ENCODE results near the gene MEAF6.

The MEAF6 gene

DNA sequence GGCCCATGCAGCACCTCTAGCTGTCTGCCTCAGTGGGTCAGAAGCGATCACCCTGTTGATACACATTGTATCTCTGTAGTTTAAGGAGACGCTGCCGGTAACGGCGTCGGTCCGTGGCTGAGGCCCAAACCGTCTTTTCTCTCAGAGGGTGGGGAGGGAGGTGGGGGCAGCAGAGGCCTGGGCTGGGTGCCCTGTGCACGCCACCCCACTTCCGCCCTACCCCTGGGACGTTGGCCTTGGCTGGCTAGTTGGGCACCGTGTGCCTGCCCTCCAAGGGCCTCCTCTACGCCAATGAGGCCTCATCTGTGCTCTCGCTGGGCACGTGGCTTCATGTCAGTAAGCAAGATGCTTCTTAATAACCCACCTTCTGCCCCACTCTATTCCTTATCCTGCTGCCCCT, 30.8 kb downstream of the MEAF6 start:
- no peak for DNase-seq

DNA sequence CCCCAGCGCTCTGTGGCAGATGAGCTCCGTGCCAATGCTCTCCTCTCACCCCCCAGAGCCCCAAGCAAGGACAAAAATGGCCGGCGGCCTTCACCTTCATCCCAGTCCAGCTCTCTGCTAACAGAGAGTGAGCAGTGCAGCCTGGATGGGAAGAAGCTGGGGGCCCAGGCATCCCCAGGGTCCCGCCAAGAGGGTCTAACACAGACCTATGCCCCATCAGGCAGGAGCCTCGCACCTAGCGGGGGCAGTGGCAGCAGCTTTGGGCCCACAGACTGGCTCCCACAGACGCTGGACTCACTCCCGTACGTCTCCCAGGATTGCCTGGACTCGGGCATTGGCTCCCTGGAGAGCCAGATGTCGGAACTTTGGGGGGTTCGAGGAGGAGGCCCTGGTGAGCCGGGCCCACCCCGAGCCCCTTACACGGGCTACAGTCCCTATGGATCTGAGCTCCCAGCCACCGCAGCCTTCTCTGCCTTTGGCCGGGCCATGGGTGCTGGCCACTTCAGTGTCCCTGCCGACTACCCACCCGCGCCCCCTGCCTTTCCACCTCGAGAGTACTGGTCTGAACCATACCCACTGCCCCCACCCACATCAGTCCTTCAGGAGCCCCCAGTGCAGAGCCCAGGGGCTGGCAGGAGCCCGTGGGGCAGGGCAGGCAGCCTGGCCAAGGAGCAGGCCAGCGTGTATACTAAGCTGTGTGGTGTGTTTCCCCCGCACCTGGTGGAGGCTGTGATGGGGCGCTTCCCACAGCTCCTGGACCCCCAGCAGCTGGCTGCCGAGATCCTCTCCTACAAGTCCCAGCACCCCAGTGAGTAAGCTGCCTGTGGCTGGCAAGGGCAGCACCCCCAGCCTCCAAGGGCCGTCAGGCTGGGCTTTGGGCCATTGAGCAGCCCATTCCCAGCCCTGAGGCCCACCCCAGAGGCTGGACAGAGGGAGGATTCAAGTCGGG, 31.5 kb downstream of the MEAF6 start:
- no peak for DNase-seq

DNA sequence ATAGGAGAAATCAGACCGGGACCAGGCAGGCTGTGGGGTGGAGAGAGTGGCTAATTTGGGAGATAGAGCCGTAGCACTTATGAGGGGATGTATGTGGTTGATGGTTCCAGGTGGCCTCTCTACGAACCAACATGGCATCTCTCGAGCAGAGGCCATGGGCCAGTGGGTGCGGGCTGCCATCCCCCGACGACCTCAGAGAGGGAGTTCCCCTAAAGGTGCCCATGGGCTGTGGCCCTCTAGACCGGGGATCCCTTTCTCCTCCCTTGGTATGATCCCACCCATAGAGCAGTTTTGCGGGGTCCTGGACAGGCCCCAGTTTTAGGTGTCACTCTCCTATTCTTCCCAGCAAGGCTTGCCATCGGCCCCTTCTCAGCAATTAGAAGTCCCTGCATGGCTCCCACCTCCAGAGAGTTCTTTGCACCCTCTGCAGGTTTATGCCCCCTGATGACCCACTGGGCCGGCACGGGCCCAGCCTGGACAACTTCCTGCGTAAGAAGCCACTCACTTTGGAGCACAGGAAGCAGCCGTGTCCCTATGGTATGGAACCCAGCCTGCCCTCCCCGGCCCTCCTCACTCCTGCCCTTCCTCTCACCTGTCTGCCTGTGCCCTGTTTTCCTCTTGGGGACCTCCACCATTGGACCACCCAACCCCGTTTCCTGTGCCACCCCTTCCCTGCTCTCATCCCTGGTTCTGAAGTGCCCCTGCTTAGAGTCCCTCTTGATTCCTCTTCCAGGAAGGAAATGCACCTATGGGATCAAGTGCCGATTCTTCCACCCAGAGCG, 32.4 kb downstream of the MEAF6 start:
- no peak for DNase-seq

DNA sequence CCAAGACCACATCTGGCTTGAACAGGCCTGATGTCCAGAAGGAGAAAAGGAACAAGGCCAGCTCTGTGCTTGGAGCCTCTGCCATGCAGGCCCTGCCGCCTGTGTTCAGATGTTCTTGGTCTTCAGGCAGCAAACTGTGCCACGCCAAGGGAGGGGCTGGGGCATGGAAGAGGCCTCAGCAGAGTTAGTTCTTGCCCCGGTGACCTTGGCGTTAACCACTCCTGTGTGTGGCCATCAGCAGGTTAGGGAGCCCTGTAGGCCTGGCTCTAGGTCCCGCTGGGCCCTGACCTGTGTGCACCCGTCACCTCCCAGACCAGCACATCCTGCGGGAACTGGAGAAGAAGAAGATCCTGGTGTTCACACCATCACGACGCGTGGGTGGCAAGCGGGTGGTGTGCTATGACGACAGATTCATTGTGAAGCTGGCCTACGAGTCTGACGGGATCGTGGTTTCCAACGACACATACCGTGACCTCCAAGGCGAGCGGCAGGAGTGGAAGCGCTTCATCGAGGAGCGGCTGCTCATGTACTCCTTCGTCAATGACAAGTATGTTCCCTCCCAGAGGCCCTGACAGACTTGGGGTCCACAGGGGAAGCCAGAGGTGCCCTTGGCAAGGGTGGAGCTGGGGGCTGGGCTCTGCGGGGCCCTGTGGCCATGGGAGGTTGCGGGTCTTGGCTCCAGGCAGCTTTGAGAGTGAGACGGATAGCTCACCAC, 33.1 kb downstream of the MEAF6 start:
- no peak for DNase-seq

DNA sequence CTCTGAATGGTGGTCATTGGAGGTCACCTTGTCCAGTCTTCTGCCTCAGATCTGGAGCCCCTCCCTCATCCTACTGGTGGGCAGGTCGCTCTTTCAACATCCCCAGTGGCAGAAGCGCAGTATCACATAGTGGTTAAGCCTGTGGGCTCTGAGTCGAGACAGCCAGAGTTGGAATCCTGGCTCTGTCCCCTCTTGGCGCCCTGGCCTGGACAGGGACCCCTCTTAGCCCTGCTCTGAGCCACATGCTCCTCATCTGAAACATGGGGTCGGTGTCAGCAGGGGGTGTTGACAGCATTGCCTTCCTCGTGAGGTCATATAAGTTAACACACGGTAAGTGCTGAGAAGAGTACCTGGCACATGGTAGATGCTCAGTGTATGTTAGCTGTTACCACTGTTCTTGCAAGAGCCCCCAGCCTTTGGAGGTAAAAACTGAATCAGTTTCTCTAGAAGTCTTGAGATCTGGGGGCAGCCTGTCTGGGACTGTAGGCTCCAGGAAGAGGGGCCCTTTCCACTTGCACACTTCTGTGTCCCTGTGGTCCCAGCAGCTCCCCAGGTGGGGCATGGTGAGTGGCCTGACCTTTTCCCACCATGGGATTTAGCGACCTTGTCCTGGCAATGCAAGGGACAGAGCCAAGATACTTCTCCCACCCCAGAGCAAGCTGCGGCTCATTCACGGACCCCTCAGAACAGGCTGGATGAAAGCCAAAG, 33.8 kb downstream of the MEAF6 start:
- no peak for DNase-seq

DNA sequence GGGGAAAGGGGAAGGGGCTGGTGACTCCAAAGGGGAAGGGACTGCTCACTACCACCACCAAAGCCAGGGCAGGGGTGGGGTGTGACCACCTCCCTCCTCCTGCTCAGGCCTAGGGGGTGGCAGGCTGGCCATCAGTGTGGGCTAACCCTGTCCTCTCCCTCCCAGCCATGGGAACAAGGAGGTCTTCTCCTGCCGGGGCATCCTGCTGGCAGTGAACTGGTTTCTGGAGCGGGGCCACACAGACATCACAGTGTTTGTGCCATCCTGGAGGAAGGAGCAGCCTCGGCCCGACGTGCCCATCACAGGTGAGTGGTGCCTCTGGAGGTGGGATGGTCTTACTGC, 34.5 kb downstream of the MEAF6 start:
- no peak for DNase-seq

DNA sequence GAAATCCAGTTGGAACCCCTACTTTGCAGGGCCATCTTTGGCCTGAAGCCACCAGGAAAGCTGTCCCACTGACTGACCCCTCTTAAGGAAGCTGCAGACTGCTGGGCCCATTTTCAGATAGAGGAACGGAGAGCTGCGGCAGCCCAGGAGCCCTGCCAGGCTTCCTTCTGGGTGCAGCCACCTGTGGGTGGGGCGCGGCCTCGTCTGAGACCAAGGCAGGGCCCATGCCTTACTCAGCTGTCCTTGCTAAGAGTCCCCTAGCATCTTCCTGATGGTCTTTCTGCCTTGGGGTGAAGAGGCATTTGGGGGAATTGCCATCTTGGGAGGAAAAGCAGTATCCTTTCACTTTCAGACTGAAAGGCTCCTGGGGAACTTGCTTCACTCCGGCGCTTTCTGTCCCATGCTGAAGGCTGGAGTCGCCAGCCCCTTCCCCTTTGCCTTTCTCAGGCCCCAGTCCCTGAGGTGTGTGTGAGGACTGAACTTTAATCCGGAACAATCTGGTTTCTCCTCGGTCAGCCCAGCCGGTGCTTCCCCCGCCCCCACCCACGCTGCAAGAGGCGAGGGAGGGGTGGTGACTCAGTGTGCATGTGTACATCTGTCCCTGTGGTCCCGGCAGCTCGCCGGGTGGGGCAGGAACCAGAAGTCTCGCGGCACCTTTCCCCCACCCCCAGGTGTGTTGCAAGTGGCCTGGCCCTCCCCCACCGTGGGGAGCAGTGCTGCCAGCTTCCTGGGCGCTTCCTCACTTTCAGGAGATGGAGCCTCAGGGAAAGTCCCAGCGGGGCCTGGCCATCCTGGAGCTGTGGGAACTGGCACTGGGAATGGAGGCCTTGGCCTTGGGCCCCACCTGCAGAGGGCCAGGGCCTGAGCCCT, 35.1 kb downstream of the MEAF6 start:
- DNase-seq = no peak

DNA sequence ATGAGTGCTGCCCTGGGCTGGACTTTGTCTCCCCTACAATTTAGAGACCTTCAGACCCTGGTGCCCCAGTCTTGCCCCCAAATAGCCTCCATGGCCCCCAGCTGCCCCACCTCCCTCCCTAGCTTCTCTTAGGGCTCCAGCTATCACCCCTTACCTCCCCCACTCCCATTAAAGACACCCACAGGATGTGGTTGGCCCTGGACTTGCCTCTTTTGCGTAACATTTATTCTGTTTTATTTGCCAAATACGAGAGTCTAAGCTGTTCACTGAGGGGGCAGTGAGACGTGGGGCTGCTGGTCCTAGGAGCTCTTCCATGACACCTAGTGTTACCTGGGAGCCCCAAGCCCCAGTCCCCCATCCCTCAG, 35.7 kb downstream of the MEAF6 start:
- DNase-seq = no peak

DNA sequence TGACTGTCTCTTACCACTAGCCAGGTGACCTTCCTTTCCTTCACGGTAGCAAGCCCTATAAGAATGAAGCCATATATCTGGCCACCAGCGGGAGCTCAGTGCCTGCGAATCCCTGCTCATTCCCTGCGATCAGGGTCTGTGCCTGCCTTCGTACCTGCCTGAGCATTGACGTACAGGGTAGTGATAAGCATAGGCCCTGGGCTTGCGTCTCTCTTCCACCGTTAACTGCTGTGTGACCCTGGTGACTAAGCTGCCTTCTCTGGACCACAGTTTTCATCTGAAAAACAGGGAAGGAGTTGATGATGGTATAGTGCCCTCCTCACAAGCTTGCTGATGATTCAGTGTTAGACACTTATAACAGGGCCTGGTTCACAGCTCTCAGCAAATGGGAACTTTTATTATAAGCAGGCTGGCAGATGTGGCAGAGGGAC, 36.1 kb downstream of the MEAF6 start:
- no peak for DNase-seq

DNA sequence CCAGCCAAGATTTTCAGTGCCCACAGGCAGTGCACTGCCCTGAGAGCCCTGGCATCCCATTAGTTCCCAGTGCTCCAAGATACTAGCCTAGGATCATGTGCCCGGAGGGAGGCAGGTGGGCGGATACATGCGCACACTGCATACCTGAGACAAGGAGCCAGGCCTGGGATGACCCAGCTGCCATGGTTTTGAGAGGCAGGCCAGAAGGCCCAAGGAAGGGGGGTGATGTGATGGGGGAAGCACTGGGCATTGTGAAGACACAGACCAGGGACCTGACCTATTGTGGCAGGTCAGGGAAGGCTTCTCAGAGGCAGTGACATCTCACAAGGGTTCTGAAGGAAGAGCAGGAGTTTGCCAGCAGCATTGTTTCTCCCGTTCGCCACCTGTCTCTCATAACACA, 36.6 kb downstream of the MEAF6 start:
- no peak for DNase-seq

DNA sequence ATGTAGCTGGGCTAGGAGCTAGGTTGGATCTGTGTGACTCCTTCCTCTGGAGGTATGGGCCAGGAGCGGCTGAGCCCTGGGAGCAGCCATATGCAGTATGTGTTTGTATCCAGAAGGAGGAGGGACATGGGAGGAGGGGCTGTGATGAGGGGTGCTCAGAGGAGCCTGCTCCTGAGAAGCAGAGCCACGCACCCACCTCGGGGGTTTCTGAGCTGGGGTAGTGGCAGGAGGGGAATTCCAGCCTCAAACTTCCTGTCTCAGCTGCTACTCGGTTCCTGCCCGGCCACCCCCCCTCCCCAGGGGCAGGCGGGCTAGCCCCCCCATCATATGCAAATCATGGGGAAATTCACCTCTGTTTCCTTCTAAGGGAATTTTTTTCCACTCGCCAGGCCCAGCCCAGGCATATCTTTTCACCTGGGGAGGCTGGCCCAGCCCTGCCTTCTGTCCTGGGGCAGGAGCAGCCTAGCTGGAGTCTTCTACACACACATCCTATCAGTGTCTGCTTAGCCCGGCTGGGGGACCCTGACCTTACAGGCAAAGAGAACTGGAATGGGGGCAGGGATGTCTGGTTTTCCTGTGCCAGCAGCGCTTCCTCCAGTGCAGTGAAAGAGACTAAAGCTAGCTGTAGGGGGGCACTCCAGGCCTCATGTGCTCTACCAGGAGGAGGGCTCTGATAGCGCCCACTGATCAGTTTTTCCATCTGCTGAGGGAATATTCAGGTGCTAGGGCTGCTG, 37.2 kb downstream of the MEAF6 start:
- no peak for DNase-seq

DNA sequence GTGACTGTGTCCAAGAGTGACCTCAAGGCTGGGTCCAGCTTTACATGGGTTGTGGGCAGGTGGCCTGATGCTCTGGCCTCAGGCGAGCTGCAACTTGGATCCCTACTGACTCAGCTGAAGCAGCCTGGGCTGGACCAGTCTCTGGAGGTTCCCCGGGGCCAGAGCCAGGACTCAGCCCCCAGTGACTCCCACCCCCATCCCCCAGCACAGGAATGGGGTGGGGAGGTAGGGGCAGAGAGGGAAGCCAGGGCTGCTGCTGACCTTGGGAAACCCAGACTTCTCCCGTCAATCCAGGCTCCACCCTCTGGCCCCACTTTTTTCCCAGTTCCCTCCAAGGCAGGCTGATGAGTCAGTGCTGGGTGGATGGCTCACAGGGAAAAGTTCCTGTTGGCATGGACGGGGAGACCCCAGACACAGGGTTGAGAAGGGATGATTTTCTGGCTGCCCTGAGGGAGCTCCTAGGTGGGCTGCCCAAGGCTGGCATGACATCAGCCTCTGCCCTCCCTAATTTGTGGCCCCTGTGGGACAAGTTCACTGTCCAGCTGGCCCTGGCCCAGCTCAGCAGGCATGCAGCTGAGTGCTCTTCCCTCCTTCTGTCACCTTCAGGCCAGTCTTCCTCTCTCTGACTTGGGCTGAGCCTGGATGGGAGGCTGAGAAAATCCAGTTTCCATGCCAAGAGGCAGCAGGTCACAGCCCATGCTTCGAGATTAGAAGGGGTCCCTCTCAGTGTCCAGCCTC, 37.9 kb downstream of the MEAF6 start:
- no peak for DNase-seq

DNA sequence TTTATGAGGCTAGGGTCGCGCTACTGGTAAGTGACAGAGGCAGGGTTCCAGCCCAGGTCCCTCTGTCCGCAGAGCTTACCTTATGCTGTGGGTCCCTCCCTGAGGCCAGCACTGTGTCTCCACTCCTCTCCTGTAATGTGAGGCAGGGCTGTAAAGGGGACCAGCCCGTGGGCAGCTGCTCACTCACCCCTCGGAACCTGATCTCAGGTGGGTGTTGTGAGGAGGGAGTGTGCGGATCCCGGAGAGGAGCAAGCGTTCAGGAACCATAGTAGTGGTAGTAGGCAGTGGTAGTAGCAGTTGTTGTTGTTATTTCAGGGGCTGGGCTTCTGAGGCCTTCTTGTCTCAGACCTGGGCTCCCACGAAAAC, 38.5 kb downstream of the MEAF6 start:
- no peak for DNase-seq

DNA sequence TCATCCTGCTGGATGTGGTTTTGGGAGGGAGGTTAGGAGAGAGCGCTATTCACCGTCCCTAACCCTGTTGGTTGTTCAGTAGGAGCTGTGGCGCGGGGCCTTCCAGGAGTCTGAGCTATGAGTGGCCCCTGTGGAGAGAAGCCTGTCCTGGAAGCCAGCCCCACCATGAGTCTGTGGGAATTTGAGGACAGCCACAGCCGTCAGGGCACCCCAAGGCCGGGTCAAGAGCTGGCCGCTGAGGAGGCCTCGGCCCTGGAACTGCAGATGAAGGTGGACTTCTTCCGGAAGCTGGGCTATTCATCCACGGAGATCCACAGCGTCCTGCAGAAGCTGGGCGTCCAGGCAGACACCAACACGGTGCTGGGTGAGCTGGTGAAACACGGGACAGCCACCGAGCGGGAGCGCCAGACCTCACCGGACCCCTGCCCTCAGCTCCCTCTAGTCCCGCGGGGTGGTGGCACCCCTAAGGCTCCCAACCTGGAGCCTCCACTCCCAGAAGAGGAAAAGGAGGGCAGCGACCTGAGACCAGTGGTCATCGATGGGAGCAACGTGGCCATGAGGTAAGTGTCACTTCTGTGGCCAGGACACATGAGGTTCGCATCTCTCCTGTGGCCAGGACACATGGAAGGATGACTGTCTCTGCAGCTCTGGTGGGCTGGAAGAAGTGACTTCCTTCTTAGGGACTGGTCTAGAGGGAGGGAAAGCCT, 39.0 kb downstream of the MEAF6 start:
- no peak for DNase-seq

DNA sequence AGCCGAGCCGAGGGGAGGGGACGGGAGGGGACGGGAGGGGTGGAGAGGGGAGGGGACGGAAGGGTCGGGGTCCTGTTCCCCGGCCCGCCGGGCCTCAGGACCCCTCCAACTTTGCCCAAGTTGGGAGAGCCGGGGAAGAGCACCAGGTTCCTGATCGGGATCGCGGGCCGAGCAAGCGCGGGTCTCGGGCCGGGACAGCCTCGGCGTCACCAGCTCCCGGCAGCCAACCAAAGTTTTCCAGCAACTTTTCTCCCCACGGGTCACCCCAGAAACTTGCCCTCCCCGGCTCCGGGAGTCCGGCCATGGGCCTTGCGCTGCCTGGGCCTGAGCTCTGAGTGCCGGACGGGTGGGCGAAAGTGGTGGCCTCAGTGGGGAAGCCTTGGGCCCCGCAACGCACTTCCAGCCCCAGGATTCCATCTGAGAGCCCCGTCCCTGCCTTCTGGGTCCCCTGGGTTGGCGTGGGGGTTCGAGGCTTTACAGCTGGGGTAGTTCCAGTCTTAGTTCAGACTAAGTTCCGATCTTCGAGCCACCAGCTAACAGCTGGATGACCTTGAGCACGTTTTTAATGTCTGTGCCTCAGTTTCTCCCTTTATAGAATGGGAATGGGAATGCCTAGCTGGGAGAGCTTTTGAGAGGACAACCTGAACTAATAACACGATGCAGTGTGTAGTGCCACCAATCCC, 39.7 kb downstream of the MEAF6 start:
- DNase-seq = no peak

DNA sequence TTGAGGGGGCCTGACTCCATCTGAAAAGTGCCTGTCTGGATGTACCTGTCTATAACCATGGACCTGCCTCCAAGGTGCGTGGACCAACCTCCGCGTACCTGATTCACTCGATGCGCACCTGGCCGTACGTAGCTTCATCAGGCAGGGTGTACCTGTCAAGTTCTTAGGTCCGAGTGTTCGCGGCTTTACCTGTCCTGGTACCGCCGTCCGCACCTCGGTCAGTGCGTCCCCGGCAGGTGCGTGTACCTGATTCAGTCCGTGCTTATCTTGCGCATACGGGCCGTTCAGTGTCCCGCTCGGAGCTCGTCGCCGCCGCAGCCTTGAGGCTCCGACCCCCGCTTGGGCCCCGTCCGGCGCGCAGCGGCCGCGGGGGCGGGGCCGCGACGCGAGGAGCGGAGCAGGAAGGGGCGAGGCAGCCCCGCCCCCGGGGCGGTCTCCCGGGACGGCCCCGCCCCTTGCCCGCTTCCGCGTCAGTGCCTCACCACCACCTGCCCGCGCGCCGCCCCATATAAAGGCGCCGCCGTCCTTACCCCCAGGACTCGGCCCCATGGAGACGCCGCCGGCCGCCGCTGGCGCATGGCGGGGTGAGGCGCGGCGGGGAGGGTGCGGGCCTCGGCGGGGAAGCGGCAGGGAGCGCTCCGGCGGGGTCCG, 40.4 kb downstream of the MEAF6 start, which contains the start of gene ZC3H12A:
TSS of gene ZC3H12A (plus strand) at position 535 of the 651 bp plus-strand sequence. CDS start 917 bp downstream, outside the sequence.
- DNase-seq = peak; percentile 44

DNA sequence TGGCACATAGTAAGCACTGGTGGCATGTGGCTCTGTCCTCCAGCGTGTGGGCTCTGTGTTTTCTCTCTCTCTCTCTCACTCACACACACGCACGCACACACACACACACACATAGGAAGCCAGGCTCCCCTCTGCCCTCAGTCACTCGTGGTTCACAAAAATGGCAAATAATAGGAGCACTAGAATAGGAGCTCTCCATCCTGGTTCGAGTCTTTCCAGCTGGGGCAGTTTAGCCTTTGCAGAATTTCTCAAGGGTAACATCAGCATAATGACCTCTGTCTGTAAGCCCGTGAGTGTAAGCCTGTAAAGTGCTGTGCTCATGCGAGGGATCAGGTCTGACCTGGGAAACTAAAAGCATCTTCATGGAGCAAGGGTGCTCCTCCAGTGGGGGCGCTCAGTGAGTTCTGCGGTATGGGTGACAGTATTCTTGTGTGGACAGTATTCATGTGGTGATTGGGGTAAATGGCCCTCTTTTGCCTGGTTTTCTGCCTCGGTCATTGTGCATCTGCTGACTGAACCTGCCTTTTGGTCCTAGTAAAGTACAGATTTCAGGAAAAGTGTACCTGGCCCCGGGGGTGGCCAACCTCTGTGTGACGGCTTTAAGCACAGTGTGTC, 41.0 kb downstream of the MEAF6 start:
- DNase-seq = no peak

DNA sequence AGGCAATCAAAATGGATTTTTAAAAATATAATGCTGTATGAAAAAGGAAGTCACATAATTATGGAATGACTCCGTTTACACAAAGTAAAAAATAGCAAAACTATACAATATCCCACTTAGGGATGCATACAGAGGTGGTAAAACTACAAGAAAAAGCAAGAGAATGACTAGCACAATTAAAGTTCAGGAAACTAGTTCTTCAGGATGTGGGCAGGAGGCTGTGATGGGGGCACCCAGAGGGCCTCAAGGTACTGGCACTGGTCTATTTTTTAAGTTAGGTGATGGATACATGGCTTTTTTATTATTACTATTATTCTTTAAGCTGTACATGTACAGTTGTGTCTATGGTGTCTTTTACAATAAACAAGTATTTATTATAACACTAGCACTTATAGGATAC, 41.6 kb downstream of the MEAF6 start:
- no peak for DNase-seq

All from NCI-H1694 (cell line).